NCI-H2081 (cell line): Measurements from ENCODE around the gene CHADL.

Source experiments
- DNase-seq, 2 experiments: peaks; one replicate each; lab custom pipeline; 2025; lab: John Stamatoyannopoulos, UW

Gene CHADL

GRCh38 chr22:41229730-41230400 is 10.9 kb downstream of the CHADL start:
- no peak for DNase-seq

- DNase-seq, result no peak
Measured at GRCh38 chr22:41229215-41229614, 11.5 kb downstream of the CHADL start.

GRCh38 chr22:41226723-41227655 is 13.7 kb downstream of the CHADL start:
- no peak for DNase-seq

- no peak for DNase-seq
Measured at GRCh38 chr22:41223535-41223934, 17.2 kb downstream of the CHADL start.

GRCh38 chr22:41222846-41223507 is 17.8 kb downstream of the CHADL start:
- DNase-seq, result no peak

GRCh38 chr22:41217553-41218157 is 23.1 kb downstream of the CHADL start:
- DNase-seq, result no peak

- DNase-seq, result no peak
Measured at GRCh38 chr22:41216984-41217383, 23.7 kb downstream of the CHADL start.

- DNase-seq, result no peak
Measured at GRCh38 chr22:41215926-41216325, 24.8 kb downstream of the CHADL start.

GRCh38 chr22:41215409-41215808 is 25.3 kb downstream of the CHADL start:
- no peak for DNase-seq

- DNase-seq, result no peak
Measured at GRCh38 chr22:41206719-41207118, 34.0 kb downstream of the CHADL start.

- DNase-seq, result peak; percentile 92 to 96
Measured at GRCh38 chr22:41204992-41205900, 35.5 kb downstream of the CHADL start, which contains the start of gene L3MBTL2. TSS of gene L3MBTL2 (plus strand) at chr22:41205312. CDS start at chr22:41205363, 51 bp downstream.

GRCh38 chr22:41204066-41204465 is 36.7 kb downstream of the CHADL start:
- no peak for DNase-seq

GRCh38 chr22:41203118-41203517 is 37.6 kb downstream of the CHADL start:
- no peak for DNase-seq

- no peak for DNase-seq
Measured at GRCh38 chr22:41201141-41201540, 39.6 kb downstream of the CHADL start.

GRCh38 chr22:41198027-41198580 is 42.6 kb downstream of the CHADL start:
- DNase-seq, result peak in 1 of 2 experiments; percentile 17

- DNase-seq, result peak; percentile 39 to 62
Measured at GRCh38 chr22:41197038-41197972, 43.4 kb downstream of the CHADL start.

GRCh38 chr22:41193829-41194228 is 46.9 kb downstream of the CHADL start:
- DNase-seq, result no peak

- no peak for DNase-seq
Measured at GRCh38 chr22:41191467-41191866, 49.3 kb downstream of the CHADL start.

GRCh38 chr22:41184679-41185078 is 56.1 kb downstream of the CHADL start:
- DNase-seq, result no peak
